ENCODE measurements around the gene OXCT1.

The OXCT1 gene

DNA sequence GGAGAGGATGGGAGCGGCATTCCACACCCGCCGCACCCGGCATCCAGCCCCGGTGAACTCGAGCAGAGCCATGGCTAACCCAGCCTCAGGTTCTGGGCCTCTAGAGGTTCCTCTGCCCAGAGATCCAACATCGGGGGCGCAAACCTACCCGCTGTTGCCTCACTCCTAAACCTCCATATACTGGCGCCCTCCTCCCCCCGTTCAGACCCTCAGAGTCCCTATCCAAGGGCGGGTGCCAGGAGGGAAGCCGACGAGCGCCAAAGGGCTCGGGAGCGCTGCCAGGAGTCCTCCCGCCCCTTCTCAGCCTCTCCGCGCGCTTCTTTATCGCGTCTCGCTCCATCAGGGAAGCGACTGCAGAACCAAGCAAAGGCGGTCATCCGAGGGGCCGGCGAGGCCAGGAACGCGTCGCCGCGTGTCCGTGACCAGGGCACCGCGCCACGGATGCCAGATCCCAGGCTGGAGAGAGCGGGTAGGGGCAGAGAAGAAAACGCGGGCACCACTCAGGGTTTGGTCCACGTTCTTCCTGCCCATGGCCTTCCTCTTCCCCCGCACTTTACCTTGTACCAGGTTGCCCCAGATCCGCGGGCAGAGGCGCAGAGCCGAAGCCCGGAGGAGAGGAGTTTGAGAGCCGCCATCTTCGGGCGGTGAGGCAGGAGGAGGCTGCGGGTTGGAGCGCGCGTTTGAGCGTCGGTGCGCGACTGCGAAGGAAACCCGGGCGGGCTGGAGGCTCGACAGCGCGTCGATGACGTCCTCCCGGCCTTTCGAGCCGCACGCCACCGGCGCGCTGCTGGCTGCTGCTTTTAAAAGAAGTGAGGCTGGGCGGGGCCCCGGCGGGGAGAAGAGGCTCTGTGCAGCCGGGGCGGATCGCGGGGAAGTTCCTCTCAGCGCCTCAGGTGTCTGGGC is at the start of gene OXCT1 (continued):
- TF ChIP-seq ZNF544 (tag by site-specific recombination; IDR thresholded peaks at IDR 0.05): no peak
- 0 out of 2 replicates have a peak, but pooled peaks have one; percentile 74 for TF ChIP-seq KLF7 (tag by site-specific recombination; IDR thresholded peaks at IDR 0.05; ENCODE audit: borderline replicate concordance)
- no peak for TF ChIP-seq ZNF175 (tag by site-specific recombination; IDR thresholded peaks at IDR 0.05)
- peak; percentile 81 for TF ChIP-seq ZEB2 (tag by site-specific recombination; IDR thresholded peaks at IDR 0.05)
- TF ChIP-seq ZNF211 (tag by site-specific recombination; IDR thresholded peaks at IDR 0.05; ENCODE audit: low read depth): no peak
- peak; percentile 48; the same call in 1 of the 2 replicates for TF ChIP-seq ZIC2 (tag by site-specific recombination; IDR thresholded peaks at IDR 0.05)
- no peak for TF ChIP-seq ZNF596 (tag by site-specific recombination; IDR thresholded peaks at IDR 0.05)
- TF ChIP-seq, protein P1, sequence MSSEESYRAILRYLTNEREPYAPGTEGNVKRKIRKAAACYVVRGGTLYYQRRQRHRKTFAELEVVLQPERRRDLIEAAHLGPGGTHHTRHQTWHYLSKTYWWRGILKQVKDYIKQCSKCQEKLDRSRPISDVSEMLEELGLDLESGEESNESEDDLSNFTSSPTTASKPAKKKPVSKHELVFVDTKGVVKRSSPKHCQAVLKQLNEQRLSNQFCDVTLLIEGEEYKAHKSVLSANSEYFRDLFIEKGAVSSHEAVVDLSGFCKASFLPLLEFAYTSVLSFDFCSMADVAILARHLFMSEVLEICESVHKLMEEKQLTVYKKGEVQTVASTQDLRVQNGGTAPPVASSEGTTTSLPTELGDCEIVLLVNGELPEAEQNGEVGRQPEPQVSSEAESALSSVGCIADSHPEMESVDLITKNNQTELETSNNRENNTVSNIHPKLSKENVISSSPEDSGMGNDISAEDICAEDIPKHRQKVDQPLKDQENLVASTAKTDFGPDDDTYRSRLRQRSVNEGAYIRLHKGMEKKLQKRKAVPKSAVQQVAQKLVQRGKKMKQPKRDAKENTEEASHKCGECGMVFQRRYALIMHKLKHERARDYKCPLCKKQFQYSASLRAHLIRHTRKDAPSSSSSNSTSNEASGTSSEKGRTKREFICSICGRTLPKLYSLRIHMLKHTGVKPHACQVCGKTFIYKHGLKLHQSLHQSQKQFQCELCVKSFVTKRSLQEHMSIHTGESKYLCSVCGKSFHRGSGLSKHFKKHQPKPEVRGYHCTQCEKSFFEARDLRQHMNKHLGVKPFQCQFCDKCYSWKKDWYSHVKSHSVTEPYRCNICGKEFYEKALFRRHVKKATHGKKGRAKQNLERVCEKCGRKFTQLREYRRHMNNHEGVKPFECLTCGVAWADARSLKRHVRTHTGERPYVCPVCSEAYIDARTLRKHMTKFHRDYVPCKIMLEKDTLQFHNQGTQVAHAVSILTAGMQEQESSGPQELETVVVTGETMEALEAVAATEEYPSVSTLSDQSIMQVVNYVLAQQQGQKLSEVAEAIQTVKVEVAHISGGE (tag by site-specific recombination; conservative IDR thresholded peaks at IDR 0.05; ENCODE audit: low read depth): peak; percentile 64; the same call in 1 of the 2 replicates
- TF ChIP-seq, protein P2, sequence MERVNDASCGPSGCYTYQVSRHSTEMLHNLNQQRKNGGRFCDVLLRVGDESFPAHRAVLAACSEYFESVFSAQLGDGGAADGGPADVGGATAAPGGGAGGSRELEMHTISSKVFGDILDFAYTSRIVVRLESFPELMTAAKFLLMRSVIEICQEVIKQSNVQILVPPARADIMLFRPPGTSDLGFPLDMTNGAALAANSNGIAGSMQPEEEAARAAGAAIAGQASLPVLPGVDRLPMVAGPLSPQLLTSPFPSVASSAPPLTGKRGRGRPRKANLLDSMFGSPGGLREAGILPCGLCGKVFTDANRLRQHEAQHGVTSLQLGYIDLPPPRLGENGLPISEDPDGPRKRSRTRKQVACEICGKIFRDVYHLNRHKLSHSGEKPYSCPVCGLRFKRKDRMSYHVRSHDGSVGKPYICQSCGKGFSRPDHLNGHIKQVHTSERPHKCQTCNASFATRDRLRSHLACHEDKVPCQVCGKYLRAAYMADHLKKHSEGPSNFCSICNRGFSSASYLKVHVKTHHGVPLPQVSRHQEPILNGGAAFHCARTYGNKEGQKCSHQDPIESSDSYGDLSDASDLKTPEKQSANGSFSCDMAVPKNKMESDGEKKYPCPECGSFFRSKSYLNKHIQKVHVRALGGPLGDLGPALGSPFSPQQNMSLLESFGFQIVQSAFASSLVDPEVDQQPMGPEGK (tag by site-specific recombination; IDR thresholded peaks at IDR 0.05): peak; percentile 68
- TF ChIP-seq KLF10 (tag by site-specific recombination; IDR thresholded peaks at IDR 0.05): peak; percentile 98
- TF ChIP-seq ZNF169 (tag by site-specific recombination; IDR thresholded peaks at IDR 0.05): no peak
- no peak; the same call in 1 of the 2 replicates for TF ChIP-seq ZNF76 (tag by site-specific recombination; IDR thresholded peaks at IDR 0.05; ENCODE audit: borderline replicate concordance, low read depth)
- peak; percentile 31; the same call in 1 of the 2 replicates for TF ChIP-seq ZNF549 (tag by site-specific recombination; IDR thresholded peaks at IDR 0.05)
- no peak for TF ChIP-seq GFI1B (tag by site-specific recombination; IDR thresholded peaks at IDR 0.05)
- TF ChIP-seq YY1 (tag by site-specific recombination; IDR thresholded peaks at IDR 0.05): peak; percentile 89
- TF ChIP-seq, protein P3, sequence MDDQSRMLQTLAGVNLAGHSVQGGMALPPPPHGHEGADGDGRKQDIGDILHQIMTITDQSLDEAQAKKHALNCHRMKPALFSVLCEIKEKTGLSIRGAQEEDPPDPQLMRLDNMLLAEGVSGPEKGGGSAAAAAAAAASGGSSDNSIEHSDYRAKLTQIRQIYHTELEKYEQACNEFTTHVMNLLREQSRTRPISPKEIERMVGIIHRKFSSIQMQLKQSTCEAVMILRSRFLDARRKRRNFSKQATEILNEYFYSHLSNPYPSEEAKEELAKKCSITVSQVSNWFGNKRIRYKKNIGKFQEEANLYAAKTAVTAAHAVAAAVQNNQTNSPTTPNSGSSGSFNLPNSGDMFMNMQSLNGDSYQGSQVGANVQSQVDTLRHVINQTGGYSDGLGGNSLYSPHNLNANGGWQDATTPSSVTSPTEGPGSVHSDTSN (CRISPR knock-in tag; IDR thresholded peaks at IDR 0.05): peak; percentile 61; the same call in 1 of the 2 replicates
- TF ChIP-seq ZNF610 (tag by site-specific recombination; IDR thresholded peaks at IDR 0.05; ENCODE audit: borderline replicate concordance): peak; percentile 67
- 0 out of 2 replicates have a peak, but pooled peaks have one; percentile 17 for TF ChIP-seq GLIS2 (tag by site-specific recombination; IDR thresholded peaks at IDR 0.05)
- no peak for TF ChIP-seq ZNF19 (tag by site-specific recombination; IDR thresholded peaks at IDR 0.05; ENCODE audit: low read depth)
- peak; percentile 69; the same call in 1 of the 2 replicates for TF ChIP-seq ZNF394 (tag by site-specific recombination; IDR thresholded peaks at IDR 0.05; ENCODE audit: borderline replicate concordance)
- TF ChIP-seq ZNF629 (tag by site-specific recombination; IDR thresholded peaks at IDR 0.05): peak; percentile 93
- no peak for TF ChIP-seq ZNF791 (tag by site-specific recombination; IDR thresholded peaks at IDR 0.05)
- peak; percentile 93 for TF ChIP-seq ZBTB17 (tag by site-specific recombination; IDR thresholded peaks at IDR 0.05)
- no peak for TF ChIP-seq ZNF146 (tag by site-specific recombination; IDR thresholded peaks at IDR 0.05)
- no peak for TF ChIP-seq ZNF776 (tag by site-specific recombination; IDR thresholded peaks at IDR 0.05; ENCODE audit: borderline replicate concordance)
- TF ChIP-seq, protein P4, sequence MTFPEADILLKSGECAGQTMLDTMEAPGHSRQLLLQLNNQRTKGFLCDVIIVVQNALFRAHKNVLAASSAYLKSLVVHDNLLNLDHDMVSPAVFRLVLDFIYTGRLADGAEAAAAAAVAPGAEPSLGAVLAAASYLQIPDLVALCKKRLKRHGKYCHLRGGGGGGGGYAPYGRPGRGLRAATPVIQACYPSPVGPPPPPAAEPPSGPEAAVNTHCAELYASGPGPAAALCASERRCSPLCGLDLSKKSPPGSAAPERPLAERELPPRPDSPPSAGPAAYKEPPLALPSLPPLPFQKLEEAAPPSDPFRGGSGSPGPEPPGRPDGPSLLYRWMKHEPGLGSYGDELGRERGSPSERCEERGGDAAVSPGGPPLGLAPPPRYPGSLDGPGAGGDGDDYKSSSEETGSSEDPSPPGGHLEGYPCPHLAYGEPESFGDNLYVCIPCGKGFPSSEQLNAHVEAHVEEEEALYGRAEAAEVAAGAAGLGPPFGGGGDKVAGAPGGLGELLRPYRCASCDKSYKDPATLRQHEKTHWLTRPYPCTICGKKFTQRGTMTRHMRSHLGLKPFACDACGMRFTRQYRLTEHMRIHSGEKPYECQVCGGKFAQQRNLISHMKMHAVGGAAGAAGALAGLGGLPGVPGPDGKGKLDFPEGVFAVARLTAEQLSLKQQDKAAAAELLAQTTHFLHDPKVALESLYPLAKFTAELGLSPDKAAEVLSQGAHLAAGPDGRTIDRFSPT (tag by site-specific recombination; IDR thresholded peaks at IDR 0.05): peak; percentile 56; the same call in 1 of the 2 replicates
- no peak for TF ChIP-seq HOXC10 (CRISPR knock-in tag; IDR thresholded peaks at IDR 0.05)
- TF ChIP-seq ZNF843 (tag by site-specific recombination; IDR thresholded peaks at IDR 0.05): peak; percentile 57
- TF ChIP-seq ZFP37 (tag by site-specific recombination; IDR thresholded peaks at IDR 0.05): peak; percentile 96
- TF ChIP-seq ZNF426 (tag by site-specific recombination; IDR thresholded peaks at IDR 0.05): no peak
- 0 out of 2 replicates have a peak, but pooled peaks have one; percentile 4 for TF ChIP-seq ZNF184 (tag by site-specific recombination; IDR thresholded peaks at IDR 0.05)
- TF ChIP-seq ZBTB21 (tag by site-specific recombination; IDR thresholded peaks at IDR 0.05): peak; percentile 85

Data from HEK293 (cell line).